Astrocyte of the cerebellum (primary cell): Measurements from ENCODE around the gene LRRC46.
A peak's percentile ranks its signal among the peaks of the same experiment; 100 is the strongest.

ENCODE experiments used
- DNase-seq: peaks from one replicate; pipeline ENCODE4 v3.0.0-alpha.2; 2011; ENCODE audit warnings: low read depth
- H3K4me3 ChIP-seq: 2 replicates; pipeline ENCODE4 v1.5.1; 2011; ENCODE audit warnings: mild to moderate bottlenecking, low read depth, low read length, moderate library complexity
- CTCF ChIP-seq: IDR thresholded peaks from 2 replicates; pipeline ENCODE4 v1.5.1; 2012; ENCODE audit warnings: low read length, low read depth, moderate library complexity, mild to moderate bottlenecking; ENCODE audit errors: missing control alignments
- in situ Hi-C: cut with HindIII; loops from 2 replicates; pipeline ENCODE4 v1.10.0; 2017; ENCODE audit warnings: low sequenced_read_pairs

Gene LRRC46

GRCh38 chr17:47797797-47798196 lies 33.7 kb upstream of the LRRC46 start:
- H3K4me3 ChIP-seq: no peak overlapping the region
- TF ChIP-seq CTCF: no peak
- in situ Hi-C loops: no loop called here
- DNase-seq: no peak

DNA sequence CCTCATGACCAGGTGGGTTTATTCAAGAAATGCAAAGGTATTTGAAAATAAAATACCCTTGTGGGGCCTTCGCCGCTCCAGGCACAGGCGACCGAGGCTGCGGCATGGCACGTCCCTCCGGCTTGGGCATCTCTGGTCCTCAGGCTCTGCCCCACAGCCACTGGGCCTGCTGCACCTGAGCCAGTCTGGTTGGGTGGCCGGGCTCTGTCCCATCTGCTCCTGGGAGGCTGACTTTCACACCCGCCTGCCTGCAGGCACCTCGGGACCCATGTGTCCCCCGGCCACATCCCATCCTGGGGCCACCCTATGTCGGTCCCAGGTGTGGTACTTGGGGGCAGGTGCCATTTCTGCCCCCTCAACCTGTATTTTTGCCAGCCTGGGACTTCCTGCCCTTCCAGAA lies 30.8 kb upstream of the LRRC46 start:
- TF ChIP-seq CTCF: no peak

GRCh38 chr17:47801176-47801765 lies 30.2 kb upstream of the LRRC46 start:
- in situ Hi-C loops: no loop called here
- H3K4me3 ChIP-seq: no peak overlapping the region
- TF ChIP-seq CTCF: no peak
- DNase-seq: no peak

More for the DNA sequence above, 30.8 kb upstream of the LRRC46 start:
- DNase-seq: no peak
- no peak overlapping the region for H3K4me3 ChIP-seq
- in situ Hi-C loops: no loop called here

- no peak for TF ChIP-seq CTCF
- no peak for DNase-seq
- H3K4me3 ChIP-seq: no peak overlapping the region
- in situ Hi-C loops: no loop called here
These were observed 29.6 kb upstream of the LRRC46 start for GRCh38 chr17:47801906-47802305.

DNA sequence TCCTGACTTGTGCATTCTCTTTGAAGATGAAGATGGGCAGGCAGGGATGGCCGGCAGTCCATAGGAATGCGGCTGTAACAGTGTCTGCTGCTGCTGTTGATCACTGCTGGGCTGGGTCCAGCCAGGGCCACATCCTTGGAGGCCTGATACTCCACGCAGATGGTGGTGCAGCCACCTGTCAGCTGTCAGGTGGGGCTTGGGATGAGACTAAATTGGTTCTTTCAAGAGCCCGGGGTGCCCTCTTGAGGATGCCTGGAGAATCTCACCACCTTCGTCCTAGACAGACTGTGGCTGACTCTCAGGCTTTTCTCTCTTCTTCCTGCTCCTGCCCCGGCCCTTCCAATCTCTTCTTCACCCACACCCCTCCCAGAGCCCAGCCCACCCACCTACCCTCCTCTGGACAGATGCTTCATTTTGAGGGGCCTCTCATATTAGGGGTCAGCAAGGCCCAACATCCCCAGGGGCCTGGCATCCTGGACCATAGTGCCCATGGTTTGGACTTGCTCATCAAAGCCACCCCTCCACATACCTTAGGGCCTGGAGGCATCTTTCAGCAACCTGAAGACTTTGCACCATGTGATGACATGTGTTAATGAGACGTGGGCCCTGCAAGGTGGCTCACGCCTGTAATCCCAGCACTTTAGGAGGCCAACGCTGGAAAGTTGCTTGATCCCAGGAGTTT lies 29.0 kb upstream of the LRRC46 start:
- peak; percentile 24 for DNase-seq
- TF ChIP-seq CTCF: peak; percentile 69
- in situ Hi-C loops: no loop called here
- H3K4me3 ChIP-seq: no peak overlapping the region

GRCh38 chr17:47803201-47803600 lies 28.3 kb upstream of the LRRC46 start:
- DNase-seq: no peak
- in situ Hi-C loops: no loop called here
- TF ChIP-seq CTCF: no peak
- H3K4me3 ChIP-seq: no peak overlapping the region
